Endothelial cell of umbilical vein (primary cell): ENCODE measurements around the gene OR52K1. TPM values are rescaled to one million over a fixed set of nuclear protein-coding genes. Genes with fewer than 3 reads are reported as not detected.

ENCODE experiments used
- BruUV-seq: library from RNA; stranded (reverse); fragments of 400-500 nt; replicated peaks from 2 replicates; lab custom pipeline; 2021; lab: Mats Ljungman, UMichigan
- CTCF ChIA-PET: fragments of 300-600, 350-600 bp; sonication (Branson Sonifier 250); formaldehyde crosslinking; loops from one replicate; lab custom pipeline; 2021; ENCODE audit warnings: antibody characterized with exemption, inconsistent platforms; lab: Charles Lee
- POLR2A ChIA-PET: fragments of 300-600, 350-600 bp; sonication (Branson Sonifier 250); formaldehyde crosslinking; loops from one replicate; lab custom pipeline; 2021; ENCODE audit warnings: antibody characterized with exemption, inconsistent platforms; lab: Charles Lee
- DNase-seq: peaks from one replicate; pipeline ENCODE4 v3.0.0-alpha.2; 2011; ENCODE audit warnings: low read depth, low spot score
- FAIRE-seq: peaks from 2 replicates; lab custom pipeline; 2011; peaks lifted over from hg19 to GRCh38; lab: Jason Lieb, UNC
- H2AFZ ChIP-seq: 2 replicates; pipeline ENCODE4 v1.6.0; 2012; ENCODE audit warnings: low read depth, low read length, control low read depth, inconsistent platforms
- H3K27ac ChIP-seq: 2 replicates; pipeline ENCODE4 v1.5.1; 2011; ENCODE audit warnings: low read depth, mild to moderate bottlenecking, control low read depth, low read length, moderate library complexity; ENCODE audit not compliant: insufficient read depth
- H3K27me3 ChIP-seq, 2 experiments: 2 replicates each; pipeline versions ENCODE4 v1.6.0 to v1.6.1; 2011; ENCODE audit warnings: low read length in 2 of 2, mixed read lengths in 1 of 2; ENCODE audit not compliant: control insufficient read depth in 2 of 2, insufficient read depth in 2 of 2
- H3K36me3 ChIP-seq, 2 experiments: 2 replicates in 1 of 2; 3 replicates in 1 of 2; pipeline ENCODE4 v1.5.1; 2011; ENCODE audit warnings: low read length in 2 of 2, mild to moderate bottlenecking in 1 of 2, moderate library complexity in 1 of 2; ENCODE audit not compliant: control insufficient read depth in 2 of 2, insufficient read depth in 2 of 2; ENCODE audit errors: extremely low read depth in 1 of 2
- H3K4me1 ChIP-seq: 3 replicates; pipeline ENCODE4 v1.5.1; 2011; ENCODE audit warnings: mild to moderate bottlenecking, low read length; ENCODE audit not compliant: control insufficient read depth, insufficient read depth; ENCODE audit errors: extremely low read depth
- H3K4me2 ChIP-seq: 2 replicates; pipeline ENCODE4 v1.6.1; 2011; ENCODE audit warnings: low read length, control low read depth, mixed read lengths; ENCODE audit not compliant: insufficient read depth
- H3K4me3 ChIP-seq, 3 experiments: fragments of 200-600 bp in 1 of 3; sonication (generic), shearing (Covaris generic) in 1 of 3; replicated peaks in 1 of 3; 2 replicates each; pipeline ENCODE4 v1.5.1; 2011 to 2016; ENCODE audit warnings: control low read depth in 3 of 3, low read length in 3 of 3, mild to moderate bottlenecking in 2 of 3, inconsistent platforms in 1 of 3, low read depth in 1 of 3, moderate library complexity in 1 of 3; ENCODE audit not compliant: insufficient read depth in 1 of 3
- H3K79me2 ChIP-seq: 2 replicates; pipeline ENCODE4 v1.6.0; 2012; ENCODE audit warnings: low read length, inconsistent platforms; ENCODE audit not compliant: control insufficient read depth, insufficient read depth
- H3K9ac ChIP-seq: replicated peaks from 2 replicates; pipeline ENCODE3; 2011; ENCODE audit warnings: low read length, control low read depth; ENCODE audit not compliant: insufficient read depth; ENCODE audit errors: extremely low read depth
- H3K9me1 ChIP-seq: replicated peaks from 3 replicates; pipeline ENCODE4 v1.6.0; 2011; ENCODE audit warnings: mild to moderate bottlenecking, low read length; ENCODE audit not compliant: control insufficient read depth, insufficient read depth; ENCODE audit errors: extremely low read depth
- H3K9me3 ChIP-seq: replicated peaks from 2 replicates; pipeline ENCODE4 v1.5.1; 2012; ENCODE audit warnings: low read length, inconsistent platforms; ENCODE audit not compliant: control insufficient read depth, insufficient read depth
- H4K20me1 ChIP-seq: replicated peaks from 2 replicates; pipeline ENCODE3; 2011; ENCODE audit warnings: mild to moderate bottlenecking, low read length; ENCODE audit not compliant: control insufficient read depth, insufficient read depth; ENCODE audit errors: extremely low read depth
- EZH2 ChIP-seq: IDR thresholded peaks from 2 replicates; pipeline ENCODE4 v1.6.1; 2012; ENCODE audit warnings: borderline replicate concordance, low read depth, mild to moderate bottlenecking, moderate library complexity, low read length, inconsistent platforms; ENCODE audit not compliant: severe bottlenecking
- FOS ChIP-seq: IDR thresholded peaks from 2 replicates; pipeline ENCODE4 v1.6.1; 2011; ENCODE audit warnings: mild to moderate bottlenecking, low read length, moderate library complexity, borderline replicate concordance; ENCODE audit not compliant: insufficient read depth
- GATA2 ChIP-seq: IDR thresholded peaks from 2 replicates; pipeline ENCODE4 v1.7.0; 2011; ENCODE audit warnings: low read depth, mild to moderate bottlenecking, moderate library complexity, mixed read lengths, low read length; ENCODE audit not compliant: insufficient read length, insufficient read depth
- JUN ChIP-seq: IDR thresholded peaks from 2 replicates; pipeline ENCODE4 v1.6.1; 2011; ENCODE audit warnings: borderline replicate concordance, low read depth; ENCODE audit not compliant: insufficient read length, insufficient read depth
- MYC ChIP-seq: IDR thresholded peaks from one replicate; pipeline ENCODE4 v1.6.1; 2011; ENCODE audit warnings: mild to moderate bottlenecking, low read depth, low read length
- POLR2A ChIP-seq: IDR thresholded peaks from 2 replicates; pipeline ENCODE4 v1.6.1; 2012; ENCODE audit warnings: low read depth, mild to moderate bottlenecking, control low read depth, low read length
- POLR2AphosphoS5 ChIP-seq: IDR thresholded peaks from 2 replicates; pipeline ENCODE4 v1.6.1; 2012; ENCODE audit warnings: low read depth, mild to moderate bottlenecking, control low read depth, low read length, moderate library complexity; ENCODE audit not compliant: insufficient read depth
- dilution Hi-C: fragments of 300-500 bp; cut with MboI; formaldehyde crosslinking; loops from one replicate; pipeline ENCODE4 v1.15.0; 2019; ENCODE audit warnings: low sequenced_read_pairs; ENCODE audit not compliant: extremely low pct_ligation_motif_present
- intact Hi-C: fragments of 100-400 bp; cut with micrococcal nuclease; formaldehyde crosslinking; loops from one replicate; pipeline ENCODE4 v1.10.0; 2022
- polyA plus RNA-seq, 4 experiments: library from polyadenylated mRNA; depleted of rRNA in 3 of 4; stranded (reverse) in 3 of 4; unstranded in 1 of 4; fragments of >200 nt; gene quantifications; 2 replicates each; pipeline versions ENCODE4 v1.2.1 to v1.2.3, GENCODE V29; 2011 to 2012; ENCODE audit warnings: missing spikeins in 1 of 4
- total RNA-seq: library from RNA; stranded (reverse); gene quantifications from 2 replicates; pipeline ENCODE4 v1.2.3, GENCODE V29; 2021
- TF ChIP-seq, protein P1 (sequence below), 2 donors: IDR thresholded peaks; 1 replicate in 1 of 2; 2 replicates in 1 of 2; pipeline ENCODE4 v1.5.1; 2011; ENCODE audit warnings: low read length in 2 of 2, mild to moderate bottlenecking in 2 of 2, moderate library complexity in 2 of 2, control low read depth in 1 of 2, inconsistent platforms in 1 of 2, low read depth in 1 of 2; ENCODE audit not compliant: insufficient read depth in 1 of 2; ENCODE audit errors: extremely low read depth in 1 of 2
- TF ChIP-seq, protein P2 (sequence below): IDR thresholded peaks from 2 replicates; pipeline ENCODE4 v1.6.1; 2011; ENCODE audit not compliant: insufficient read depth, insufficient read length

OR52K1 gene
- total and polyA plus RNA-seq, 2 donors (not counting 3 experiments of a cell fraction or from before 2014, with no cell fraction given) = not detected

DNA sequence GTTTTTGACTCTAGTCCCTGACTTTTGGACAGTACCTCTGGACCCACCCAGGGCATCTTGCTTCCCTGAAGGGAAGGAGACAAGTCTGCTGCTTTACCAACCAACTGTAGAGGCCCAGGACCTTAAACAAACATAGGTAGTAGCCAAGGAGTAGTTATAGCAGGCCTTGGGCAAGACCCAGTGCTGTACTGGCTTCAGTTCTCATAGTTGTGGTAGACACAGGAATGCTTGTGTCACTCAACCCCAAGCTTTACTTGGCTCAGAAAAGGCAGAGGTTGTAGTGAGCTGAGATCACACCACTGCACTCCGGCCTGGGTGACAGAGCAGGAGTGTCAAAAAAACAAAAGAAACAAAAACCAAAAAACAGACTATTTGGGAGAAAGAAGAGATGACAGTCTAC is 41.2 kb downstream of the OR52K1 start:
- Histone ChIP-seq H3K9ac (no peak overlapping the region), H3K9me1 (no peaks in the 10 kb centered on the region), H2AFZ (no peak overlapping the region), H3K9me3 (no peaks in the 10 kb centered on the region), H3K4me3 (no peak overlapping the region), H3K27me3 (no peaks in the 10 kb centered on the region), H3K36me3 (no peaks in the 10 kb centered on the region), H3K79me2 (no peaks in the 10 kb centered on the region), H3K27ac (no peak overlapping the region), H4K20me1 (no peaks in the 10 kb centered on the region), H3K4me1 (no peaks in the 10 kb centered on the region), H3K4me2 (no peak overlapping the region)
- ChIA-PET CTCF (interaction anchor here (1.0 kb wide), 1 partner anchor 336 kb away, joined by 3 read pairs; no protein-coding TSS in a partner anchor), POLR2A (no interaction called here)
- intact Hi-C loops = no loop called here
- dilution Hi-C loops = no loop called here
- no peak for FAIRE-seq
- TF ChIP-seq, protein P1, sequence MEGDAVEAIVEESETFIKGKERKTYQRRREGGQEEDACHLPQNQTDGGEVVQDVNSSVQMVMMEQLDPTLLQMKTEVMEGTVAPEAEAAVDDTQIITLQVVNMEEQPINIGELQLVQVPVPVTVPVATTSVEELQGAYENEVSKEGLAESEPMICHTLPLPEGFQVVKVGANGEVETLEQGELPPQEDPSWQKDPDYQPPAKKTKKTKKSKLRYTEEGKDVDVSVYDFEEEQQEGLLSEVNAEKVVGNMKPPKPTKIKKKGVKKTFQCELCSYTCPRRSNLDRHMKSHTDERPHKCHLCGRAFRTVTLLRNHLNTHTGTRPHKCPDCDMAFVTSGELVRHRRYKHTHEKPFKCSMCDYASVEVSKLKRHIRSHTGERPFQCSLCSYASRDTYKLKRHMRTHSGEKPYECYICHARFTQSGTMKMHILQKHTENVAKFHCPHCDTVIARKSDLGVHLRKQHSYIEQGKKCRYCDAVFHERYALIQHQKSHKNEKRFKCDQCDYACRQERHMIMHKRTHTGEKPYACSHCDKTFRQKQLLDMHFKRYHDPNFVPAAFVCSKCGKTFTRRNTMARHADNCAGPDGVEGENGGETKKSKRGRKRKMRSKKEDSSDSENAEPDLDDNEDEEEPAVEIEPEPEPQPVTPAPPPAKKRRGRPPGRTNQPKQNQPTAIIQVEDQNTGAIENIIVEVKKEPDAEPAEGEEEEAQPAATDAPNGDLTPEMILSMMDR (IDR thresholded peaks at IDR 0.05; ENCODE audit: extremely low read depth in 1 of 2, insufficient read depth in 1 of 2, low read depth in 1 of 2, low read length in 2 of 2) = no peak
- no peak for TF ChIP-seq FOS
- TF ChIP-seq POLR2A = no peak
- no peak for TF ChIP-seq JUN
- TF ChIP-seq MYC = no peak
- TF ChIP-seq GATA2 = no peak
- TF ChIP-seq, protein P2, sequence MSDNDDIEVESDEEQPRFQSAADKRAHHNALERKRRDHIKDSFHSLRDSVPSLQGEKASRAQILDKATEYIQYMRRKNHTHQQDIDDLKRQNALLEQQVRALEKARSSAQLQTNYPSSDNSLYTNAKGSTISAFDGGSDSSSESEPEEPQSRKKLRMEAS = no peak
- TF ChIP-seq POLR2AphosphoS5 = no peak
- TF ChIP-seq EZH2 = no peak
- DNase-seq = no peak
- BruUV-seq = no TSS peak
